NCI-H226 (cell line): Measurements from ENCODE around the gene RAB4B.
"Not testable (repeated sequence)": the region's sequence is repeated elsewhere in the genome, so short reads cannot be mapped to it uniquely, and the experiment has no call there.

Source experiments
- DNase-seq: peaks from one replicate; pipeline ENCODE4 v3.0.0-alpha.2; 2015

The RAB4B gene

GRCh38 chr19:40781140-40781539, 3.1 kb downstream of the RAB4B start:
- no peak for DNase-seq

GRCh38 chr19:40783711-40784110, 5.7 kb downstream of the RAB4B start:
- DNase-seq: no peak

GRCh38 chr19:40784146-40784545, 6.1 kb downstream of the RAB4B start:
- DNase-seq: not testable (repeated sequence)

- DNase-seq: no peak
Measured at GRCh38 chr19:40785526-40785925, 7.5 kb downstream of the RAB4B start.

- no peak for DNase-seq
Measured at GRCh38 chr19:40786060-40787037, 8.3 kb downstream of the RAB4B start.

- no peak for DNase-seq
Measured at GRCh38 chr19:40791349-40791748, 13.3 kb downstream of the RAB4B start.

GRCh38 chr19:40791996-40792395, 13.9 kb downstream of the RAB4B start:
- DNase-seq: no peak

- DNase-seq: no peak
Measured at GRCh38 chr19:40797166-40797962, 19.3 kb downstream of the RAB4B start.

GRCh38 chr19:40797963-40798682, 20.1 kb downstream of the RAB4B start:
- no peak for DNase-seq

- DNase-seq: peak; percentile 97
Measured at GRCh38 chr19:40798683-40799557, 20.9 kb downstream of the RAB4B start, which contains the start of gene EGLN2. TSS of gene EGLN2 (plus strand) at chr19:40799191. CDS start at chr19:40800573, 1,382 bp downstream.

GRCh38 chr19:40799558-40800338, 21.7 kb downstream of the RAB4B start:
- peak; percentile 41 for DNase-seq

GRCh38 chr19:40800339-40800996, 22.4 kb downstream of the RAB4B start:
- DNase-seq: no peak

- DNase-seq: no peak
Measured at GRCh38 chr19:40800997-40801377, 22.9 kb downstream of the RAB4B start.

GRCh38 chr19:40801426-40802299, 23.6 kb downstream of the RAB4B start:
- DNase-seq: no peak

GRCh38 chr19:40802300-40803169, 24.5 kb downstream of the RAB4B start:
- DNase-seq: no peak

- DNase-seq: no peak
Measured at GRCh38 chr19:40803170-40803856, 25.3 kb downstream of the RAB4B start.

- DNase-seq: no peak
Measured at GRCh38 chr19:40803857-40804782, 26.1 kb downstream of the RAB4B start.
